K562 treated with DMSO at 1 percent for 4 hours (cell line): ENCODE data around the gene BMS1. TPM values are rescaled to one million over a fixed set of nuclear protein-coding genes. Genes with fewer than 3 reads are reported as not detected.

Experiments
- total RNA-seq: library from RNA; unstranded; fragments of 300-600 nt; gene quantifications from 2 replicates; pipeline ENCODE4 v1.2.3, GENCODE V29; 2022; ENCODE audit not compliant: insufficient read depth

Gene BMS1
- 13.0 and 13.7 TPM in 2 replicates for total RNA-seq

GRCh38 chr10:42782446-42783180, at the start of gene BMS1:
Gene BMS1, plus strand, starts transcription at chr10:42782795. Its CDS starts 1,600 bp downstream, at chr10:42784395.

Other genes starting within 250 kb of the BMS1 start
- gene ZNF33B, start 144.2 kb upstream of the BMS1 start, total RNA-seq, result 14.6 and 14.7 TPM in 2 replicates